CD1c-positive myeloid dendritic cell (primary cell): Measurements from ENCODE around the gene EFCAB7.

Source experiments
- DNase-seq: peaks from one replicate; pipeline ENCODE4 v3.0.0-alpha.2; 2016; ENCODE audit errors: extremely low spot score

The EFCAB7 gene

GRCh38 chr1:63522891-63523728, at the start of gene EFCAB7, which contains the start of gene ITGB3BP:
Gene EFCAB7 (plus strand): TSS chr1:63523525. CDS start chr1:63525573, 2,048 bp downstream.
Gene ITGB3BP (minus strand): TSS chr1:63523225. CDS start chr1:63523133, 92 bp downstream.
- DNase-seq, result peak; percentile 93

GRCh38 chr1:63475761-63476160, 47.6 kb upstream of the EFCAB7 start:
- DNase-seq, result no peak

GRCh38 chr1:63480057-63480456, 43.3 kb upstream of the EFCAB7 start:
- no peak for DNase-seq

- DNase-seq, result no peak
These were observed 36.7 kb upstream of the EFCAB7 start for GRCh38 chr1:63486629-63487028.

- no peak for DNase-seq
These were observed 35.8 kb upstream of the EFCAB7 start for GRCh38 chr1:63487336-63488065.

GRCh38 chr1:63497577-63497976, 25.7 kb upstream of the EFCAB7 start:
- DNase-seq, result no peak

- no peak for DNase-seq
These were observed 25.2 kb upstream of the EFCAB7 start for GRCh38 chr1:63498106-63498505.

GRCh38 chr1:63501256-63501655, 22.1 kb upstream of the EFCAB7 start:
- DNase-seq, result no peak

- no peak for DNase-seq
These were observed 16.5 kb upstream of the EFCAB7 start for GRCh38 chr1:63506782-63507181.

GRCh38 chr1:63509718-63510117, 13.6 kb upstream of the EFCAB7 start:
- DNase-seq, result no peak

- no peak for DNase-seq
These were observed 10.7 kb upstream of the EFCAB7 start for GRCh38 chr1:63512584-63512983.

GRCh38 chr1:63516629-63517028, 6.7 kb upstream of the EFCAB7 start:
- DNase-seq, result no peak

GRCh38 chr1:63523738-63524137, 413 bp downstream of the EFCAB7 start:
- no peak for DNase-seq

GRCh38 chr1:63524201-63524600, 876 bp downstream of the EFCAB7 start:
- DNase-seq, result no peak

GRCh38 chr1:63532727-63533126, 9.4 kb downstream of the EFCAB7 start:
- DNase-seq, result no peak

- no peak for DNase-seq
These were observed 10.6 kb downstream of the EFCAB7 start for GRCh38 chr1:63533931-63534330.

- DNase-seq, result no peak
These were observed 11.1 kb downstream of the EFCAB7 start for GRCh38 chr1:63534406-63534805.

- no peak for DNase-seq
These were observed 13.7 kb downstream of the EFCAB7 start for GRCh38 chr1:63537006-63537405.

GRCh38 chr1:63537940-63538339, 14.6 kb downstream of the EFCAB7 start:
- peak; percentile 13 for DNase-seq

- DNase-seq, result no peak
These were observed 22.5 kb downstream of the EFCAB7 start for GRCh38 chr1:63545780-63546179.

GRCh38 chr1:63547621-63548294, 24.4 kb downstream of the EFCAB7 start:
- DNase-seq, result no peak

GRCh38 chr1:63548303-63548702, 25.0 kb downstream of the EFCAB7 start:
- no peak for DNase-seq
